ENCODE measurements around the gene SOX12. TPM values are rescaled to one million over a fixed set of nuclear protein-coding genes. Genes with fewer than 3 reads are reported as not detected.

The SOX12 gene
- total RNA-seq, 1 donor = 1.3 TPM

GRCh38 chr20:297098-297924 lies 28.0 kb upstream of the SOX12 start, which contains the start of gene ZCCHC3:
Gene ZCCHC3, plus strand, starts transcription at chr20:297570. Its CDS starts 17 bp downstream, at chr20:297587.
- Histone ChIP-seq H3K9me3 (ENCODE audit: low read depth, low read length) (no peaks in the 10 kb centered on the region), H3K4me3 (ENCODE audit: low read length) (peak within 1 kb of the TSS; percentile 90), H3K4me1 (ENCODE audit: insufficient read depth, low read length) (peaks cover 39% of the 10 kb centered on the region), H3K27me3 (ENCODE audit: insufficient read depth, low read length) (no peaks in the 10 kb centered on the region)

GRCh38 chr20:297925-298775 lies 27.2 kb upstream of the SOX12 start:
- H3K4me3 ChIP-seq (ENCODE audit: low read length) = peak overlapping the region; percentile 90
- peaks cover 39% of the 10 kb centered on the region for H3K4me1 ChIP-seq (ENCODE audit: insufficient read depth, low read length)
- no peaks in the 10 kb centered on the region for H3K9me3 ChIP-seq (ENCODE audit: low read depth, low read length)
- no peaks in the 10 kb centered on the region for H3K27me3 ChIP-seq (ENCODE audit: insufficient read depth, low read length)

- H3K9me3 ChIP-seq (ENCODE audit: low read depth, low read length) = no peaks in the 10 kb centered on the region
Measured at GRCh38 chr20:298776-299391, 26.5 kb upstream of the SOX12 start.

GRCh38 chr20:300345-300990 lies 24.9 kb upstream of the SOX12 start:
- no peak overlapping the region for H3K4me3 ChIP-seq (ENCODE audit: low read length)
- H3K4me1 ChIP-seq (ENCODE audit: insufficient read depth, low read length) = peaks cover 39% of the 10 kb centered on the region
- no peaks in the 10 kb centered on the region for H3K27me3 ChIP-seq (ENCODE audit: insufficient read depth, low read length)
- no peaks in the 10 kb centered on the region for H3K9me3 ChIP-seq (ENCODE audit: low read depth, low read length)

More at GRCh38 chr20:298776-299391, 26.5 kb upstream of the SOX12 start:
- Histone ChIP-seq H3K27me3 (ENCODE audit: insufficient read depth, low read length) (no peaks in the 10 kb centered on the region), H3K4me1 (ENCODE audit: insufficient read depth, low read length) (peaks cover 39% of the 10 kb centered on the region), H3K4me3 (ENCODE audit: low read length) (peak overlapping the region; percentile 90)

- Histone ChIP-seq H3K27me3 (ENCODE audit: insufficient read depth, low read length) (no peaks in the 10 kb centered on the region), H3K4me1 (ENCODE audit: insufficient read depth, low read length) (peaks cover 31% of the 10 kb centered on the region), H3K9me3 (ENCODE audit: low read depth, low read length) (no peaks in the 10 kb centered on the region), H3K4me3 (ENCODE audit: low read length) (no peak overlapping the region)
Measured at GRCh38 chr20:301886-302848, 23.2 kb upstream of the SOX12 start.

- H3K9me3 ChIP-seq (ENCODE audit: low read depth, low read length) = no peaks in the 10 kb centered on the region
- H3K4me1 ChIP-seq (ENCODE audit: insufficient read depth, low read length) = peaks cover 19% of the 10 kb centered on the region
- no peaks in the 10 kb centered on the region for H3K27me3 ChIP-seq (ENCODE audit: insufficient read depth, low read length)
- no peak overlapping the region for H3K4me3 ChIP-seq (ENCODE audit: low read length)
Measured at GRCh38 chr20:305745-306144, 19.6 kb upstream of the SOX12 start.

GRCh38 chr20:308427-309038 lies 16.8 kb upstream of the SOX12 start:
- H3K9me3 ChIP-seq (ENCODE audit: low read depth, low read length) = no peaks in the 10 kb centered on the region
- H3K4me1 ChIP-seq (ENCODE audit: insufficient read depth, low read length) = peaks cover 20% of the 10 kb centered on the region
- no peaks in the 10 kb centered on the region for H3K27me3 ChIP-seq (ENCODE audit: insufficient read depth, low read length)
- no peak overlapping the region for H3K4me3 ChIP-seq (ENCODE audit: low read length)

GRCh38 chr20:309306-309840 lies 16.0 kb upstream of the SOX12 start:
- Histone ChIP-seq H3K27me3 (ENCODE audit: insufficient read depth, low read length) (no peaks in the 10 kb centered on the region), H3K9me3 (ENCODE audit: low read depth, low read length) (no peaks in the 10 kb centered on the region), H3K4me3 (ENCODE audit: low read length) (no peak overlapping the region), H3K4me1 (ENCODE audit: insufficient read depth, low read length) (peaks cover 20% of the 10 kb centered on the region)

GRCh38 chr20:309841-310644 lies 15.3 kb upstream of the SOX12 start:
- Histone ChIP-seq H3K4me3 (ENCODE audit: low read length) (peak overlapping the region; percentile 6), H3K4me1 (ENCODE audit: insufficient read depth, low read length) (peaks cover 20% of the 10 kb centered on the region), H3K9me3 (ENCODE audit: low read depth, low read length) (no peaks in the 10 kb centered on the region), H3K27me3 (ENCODE audit: insufficient read depth, low read length) (no peaks in the 10 kb centered on the region)

GRCh38 chr20:310645-311044 lies 14.7 kb upstream of the SOX12 start:
- Histone ChIP-seq H3K4me3 (ENCODE audit: low read length) (peak overlapping the region; percentile 6), H3K4me1 (ENCODE audit: insufficient read depth, low read length) (peaks cover 20% of the 10 kb centered on the region), H3K27me3 (ENCODE audit: insufficient read depth, low read length) (no peaks in the 10 kb centered on the region), H3K9me3 (ENCODE audit: low read depth, low read length) (no peaks in the 10 kb centered on the region)

GRCh38 chr20:311609-312008 lies 13.7 kb upstream of the SOX12 start:
- Histone ChIP-seq H3K4me1 (ENCODE audit: insufficient read depth, low read length) (peaks cover 20% of the 10 kb centered on the region), H3K27me3 (ENCODE audit: insufficient read depth, low read length) (no peaks in the 10 kb centered on the region), H3K4me3 (ENCODE audit: low read length) (no peak overlapping the region), H3K9me3 (ENCODE audit: low read depth, low read length) (no peaks in the 10 kb centered on the region)

GRCh38 chr20:312067-312466 lies 13.3 kb upstream of the SOX12 start:
- H3K9me3 ChIP-seq (ENCODE audit: low read depth, low read length) = no peaks in the 10 kb centered on the region
- H3K27me3 ChIP-seq (ENCODE audit: insufficient read depth, low read length) = no peaks in the 10 kb centered on the region
- peaks cover 20% of the 10 kb centered on the region for H3K4me1 ChIP-seq (ENCODE audit: insufficient read depth, low read length)
- no peak overlapping the region for H3K4me3 ChIP-seq (ENCODE audit: low read length)

All from mononuclear cell (primary cell).